Gastrocnemius medialis (tissue), 4 donors: ENCODE data around the gene GNB4. TPM values are rescaled to one million over a fixed set of nuclear protein-coding genes. Genes with fewer than 3 reads are reported as not detected.

Experiments
- ATAC-seq, 2 donors: fragments of 150-250 bp; one replicate each; pipeline ENCODE4 v1.9.1; 2016
- DNase-seq, 2 donors: peaks; one replicate each; pipeline ENCODE4 v3.0.0-alpha.2; 2019
- H3K27ac ChIP-seq, 4 donors: fragments of 200-600 bp; sonication (generic); 1 replicate in 1 of 4; 2 replicates in 3 of 4; pipeline ENCODE4 v1.5.1; 2016 to 2018; ENCODE audit warnings: mild to moderate bottlenecking in 2 of 4, moderate library complexity in 1 of 4
- H3K27me3 ChIP-seq, 3 donors: fragments of 200-600 bp; sonication (generic) in 2 of 3; 1 replicate in 1 of 3; 2 replicates in 2 of 3; pipeline versions ENCODE4 v1.5.1 to v1.6.0; 2016 to 2019; ENCODE audit warnings: mild to moderate bottlenecking in 1 of 3, moderate library complexity in 1 of 3
- H3K36me3 ChIP-seq, 2 donors: fragments of 200-600 bp; sonication (generic) in 1 of 2; one replicate each; pipeline ENCODE4 v1.5.1; 2017 to 2018
- H3K4me1 ChIP-seq, 2 donors: fragments of 200-600 bp; sonication (generic) in 1 of 2; one replicate each; pipeline ENCODE4 v1.5.1; 2016 to 2017; ENCODE audit warnings: mild to moderate bottlenecking in 2 of 2
- H3K4me3 ChIP-seq, 4 donors: fragments of 200-600 bp; sonication (generic) in 3 of 4; 1 replicate in 1 of 4; 2 replicates in 3 of 4; pipeline ENCODE4 v1.5.1; 2016 to 2019; ENCODE audit warnings: mild to moderate bottlenecking in 2 of 4
- H3K9me3 ChIP-seq, 3 donors: fragments of 200-600 bp; sonication (generic) in 2 of 3; 1 replicate in 1 of 3; 2 replicates in 2 of 3; pipeline ENCODE4 v1.5.1; 2016 to 2019
- CTCF ChIP-seq, 5 experiments: fragments of 450-650 bp in 3 of 5; fragments of 200-600 bp in 2 of 5; sonication (generic) in 2 of 5; IDR thresholded peaks in 4 of 5; conservative IDR thresholded peaks in 1 of 5; 1 replicate in 4 of 5; 2 replicates in 1 of 5; pipeline ENCODE4 v1.5.1; 2016 to 2019; ENCODE audit warnings: antibody characterized with exemption in 5 of 5, mild to moderate bottlenecking in 3 of 5, moderate library complexity in 3 of 5
- POLR2A ChIP-seq, 2 donors: fragments of 450-650 bp; IDR thresholded peaks; one replicate each; pipeline ENCODE4 v1.6.1; 2017; ENCODE audit warnings: antibody characterized with exemption in 2 of 2, mild to moderate bottlenecking in 2 of 2, moderate library complexity in 2 of 2
- in situ Hi-C, 4 donors: fragments of 200-750 bp; cut with MboI; loops; one replicate each; pipeline versions ENCODE4 v1.15.0 to v1.8.0; 2017; ENCODE audit warnings: low sequenced_read_pairs in 4 of 4
- intact Hi-C: fragments of 100-400 bp; cut with DNase I; formaldehyde crosslinking; loops from one replicate; pipeline ENCODE4 v1.15.1; 2023; ENCODE audit warnings: low total_unique reads
- total RNA-seq, 4 donors: library from RNA; depleted of rRNA; stranded (reverse); fragments of >200 nt; gene quantifications; one replicate each; pipeline versions ENCODE4 v1.1.0 to v1.2.3, GENCODE V29; 2016

The GNB4 gene
- total RNA-seq, 4 donors from 2014 or later: 3.4 to 4.9 (median 3.7) TPM

- Histone ChIP-seq H3K27ac (no peak overlapping the region), H3K36me3 (no peaks in the 10 kb centered on the region), H3K27me3 (no peaks in the 10 kb centered on the region), H3K4me1 (peaks cover 0 to 12% of the 10 kb centered on the region in 2 donors), H3K4me3 (no peak overlapping the region), H3K9me3 (no peaks in the 10 kb centered on the region)
- intact Hi-C loops: no loop called here
- DNase-seq: no peak
- no peak for ATAC-seq
- in situ Hi-C loops: no loop called here
- TF ChIP-seq POLR2A (IDR thresholded peaks at IDR 0.05): no peak
- no peak for TF ChIP-seq CTCF (IDR thresholded peaks at IDR 0.05 in 4 of 5, conservative IDR thresholded peaks at IDR 0.05 in 1 of 5)
Measured at GRCh38 chr3:179436517-179436916, 14.8 kb downstream of the GNB4 start.

- in situ Hi-C loops (no loop called here), intact Hi-C loops (no loop called here)
- TF ChIP-seq POLR2A (IDR thresholded peaks at IDR 0.05): no peak
- TF ChIP-seq CTCF (IDR thresholded peaks at IDR 0.05 in 4 of 5, conservative IDR thresholded peaks at IDR 0.05 in 1 of 5): no peak
- no peaks in the 10 kb centered on the region for H3K27me3 ChIP-seq
- H3K4me3 ChIP-seq: no peak overlapping the region
- H3K27ac ChIP-seq: no peak overlapping the region
- DNase-seq: no peak
- ATAC-seq: no peak
- no peaks in the 10 kb centered on the region for H3K36me3 ChIP-seq
- H3K9me3 ChIP-seq: no peaks in the 10 kb centered on the region
- H3K4me1 ChIP-seq: peaks cover 0 to 12% of the 10 kb centered on the region in 2 donors
Measured at GRCh38 chr3:179432451-179432850, 18.8 kb downstream of the GNB4 start.

DNA sequence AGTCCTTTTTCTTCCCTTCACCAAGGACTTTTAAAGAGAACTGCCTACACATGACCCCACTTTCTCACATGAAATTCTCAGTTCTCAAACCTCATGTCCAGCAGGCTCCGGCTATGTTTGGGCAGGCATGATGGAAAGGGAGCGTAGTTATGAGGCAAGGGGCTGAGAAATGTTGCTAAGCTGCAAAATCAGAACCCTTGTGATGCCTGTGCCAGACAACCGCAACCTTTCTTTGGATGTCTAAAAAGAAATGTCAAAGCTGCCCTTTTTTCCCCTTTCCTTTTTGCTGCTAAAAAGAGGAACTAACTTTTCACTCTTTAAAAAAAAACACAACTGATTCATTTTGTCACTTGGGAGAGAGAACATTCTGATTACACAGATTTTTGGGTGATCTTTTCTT, 19.2 kb downstream of the GNB4 start:
- DNase-seq (no peak), ATAC-seq (no peak)
- TF ChIP-seq CTCF (IDR thresholded peaks at IDR 0.05 in 4 of 5, conservative IDR thresholded peaks at IDR 0.05 in 1 of 5) (no peak), POLR2A (IDR thresholded peaks at IDR 0.05) (no peak)
- H3K4me1 ChIP-seq: peaks cover 0 to 12% of the 10 kb centered on the region in 2 donors
- in situ Hi-C loops: no loop called here
- intact Hi-C loops: no loop called here
- no peaks in the 10 kb centered on the region for H3K36me3 ChIP-seq
- no peak overlapping the region for H3K4me3 ChIP-seq
- no peaks in the 10 kb centered on the region for H3K27me3 ChIP-seq
- H3K27ac ChIP-seq: no peak overlapping the region
- H3K9me3 ChIP-seq: no peaks in the 10 kb centered on the region

- no peak overlapping the region for H3K4me3 ChIP-seq
- TF ChIP-seq POLR2A (IDR thresholded peaks at IDR 0.05): no peak
- no peak for TF ChIP-seq CTCF (IDR thresholded peaks at IDR 0.05 in 4 of 5, conservative IDR thresholded peaks at IDR 0.05 in 1 of 5)
- peaks cover 0 to 12% of the 10 kb centered on the region in 2 donors for H3K4me1 ChIP-seq
- intact Hi-C loops: no loop called here
- no peaks in the 10 kb centered on the region for H3K36me3 ChIP-seq
- in situ Hi-C loops: no loop called here
- DNase-seq (no peak), ATAC-seq (no peak)
- no peaks in the 10 kb centered on the region for H3K9me3 ChIP-seq
- H3K27ac ChIP-seq: no peak overlapping the region
- H3K27me3 ChIP-seq: no peaks in the 10 kb centered on the region
Measured at GRCh38 chr3:179430277-179430870, 20.9 kb downstream of the GNB4 start.
